ENCODE measurements around the gene GLDN.

The GLDN gene

GRCh38 chr15:51322621-51323296, 18.7 kb upstream of the GLDN start:
- no peak for DNase-seq (ENCODE audit: low read depth in 2 of 2, low spot score in 1 of 2)

GRCh38 chr15:51323749-51324148, 17.7 kb upstream of the GLDN start:
- no peak for DNase-seq (ENCODE audit: low read depth in 2 of 2, low spot score in 1 of 2)

DNA sequence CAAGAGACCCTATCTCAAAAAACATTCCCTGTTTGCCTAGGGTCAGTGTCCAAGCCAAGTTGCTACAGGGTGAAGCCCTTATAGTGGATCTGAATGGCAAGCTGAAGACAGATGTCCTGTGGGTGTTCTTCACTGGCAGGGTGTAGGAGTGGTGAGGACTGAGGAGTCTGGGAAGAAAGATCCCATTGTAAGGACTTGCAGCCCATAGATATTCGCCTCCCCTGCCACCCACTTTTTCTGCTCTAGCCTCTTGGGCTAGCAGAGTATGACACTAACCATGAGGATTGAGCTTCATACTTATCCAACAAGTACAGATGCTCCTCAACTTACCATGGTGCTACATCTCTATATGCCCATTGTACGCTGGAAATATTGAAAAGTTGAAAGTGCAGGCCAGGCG, 16.3 kb upstream of the GLDN start:
- no peak for DNase-seq (ENCODE audit: low read depth in 2 of 2, low spot score in 1 of 2)

- DNase-seq (ENCODE audit: low read depth in 2 of 2, low spot score in 1 of 2), result no peak
Observed at GRCh38 chr15:51327081-51327480, 14.4 kb upstream of the GLDN start.

GRCh38 chr15:51328926-51329325, 12.5 kb upstream of the GLDN start:
- DNase-seq (ENCODE audit: low read depth in 2 of 2, low spot score in 1 of 2), result no peak

DNA sequence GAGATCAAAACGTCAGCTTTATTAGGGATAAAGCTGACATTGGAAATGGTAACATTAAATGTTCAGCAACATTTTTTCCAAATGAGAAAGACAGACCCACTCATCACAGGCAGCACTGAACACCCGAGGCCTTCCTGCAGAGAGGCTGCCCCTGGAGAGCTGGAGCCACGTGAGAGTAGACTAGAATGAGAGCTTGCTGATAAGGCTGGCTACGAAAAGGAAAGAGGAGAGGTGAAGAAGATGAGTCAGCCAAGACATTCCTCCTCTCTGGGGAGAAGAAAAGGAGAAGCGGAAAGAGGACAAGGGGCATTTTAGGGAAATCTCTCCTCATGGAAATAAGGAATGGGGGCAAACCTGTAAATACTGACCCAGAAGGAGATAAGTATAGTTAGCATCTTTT, 10.3 kb upstream of the GLDN start:
- DNase-seq (ENCODE audit: low read depth in 2 of 2, low spot score in 1 of 2), result no peak

- DNase-seq (ENCODE audit: low read depth in 2 of 2, low spot score in 1 of 2), result no peak
Observed at GRCh38 chr15:51332206-51333147, 9.0 kb upstream of the GLDN start.

- DNase-seq (ENCODE audit: low read depth in 2 of 2, low spot score in 1 of 2), result no peak
Observed at GRCh38 chr15:51333571-51333970, 7.9 kb upstream of the GLDN start.

DNA sequence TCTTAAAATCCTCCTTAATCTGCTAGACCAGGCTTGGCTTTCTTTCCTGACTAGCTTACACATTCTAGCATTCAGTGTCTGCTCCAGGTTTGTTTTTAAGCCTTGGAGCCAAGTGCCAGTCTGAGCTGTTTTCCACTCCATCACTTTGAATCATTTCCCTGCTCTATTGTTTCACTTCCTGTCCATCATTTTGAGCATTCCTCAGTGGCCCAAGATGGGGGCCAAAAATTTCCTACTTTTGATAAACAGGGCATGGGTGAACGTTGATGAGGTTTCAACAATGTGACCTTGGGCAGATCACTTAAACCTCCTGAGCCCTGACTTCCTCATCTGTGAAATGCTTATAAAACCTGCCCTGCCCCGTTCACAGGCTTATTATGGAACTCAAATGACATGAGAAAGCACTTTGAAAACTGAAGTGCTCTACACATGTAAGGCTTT, 7.4 kb upstream of the GLDN start:
- no peak for DNase-seq (ENCODE audit: low read depth in 2 of 2, low spot score in 1 of 2)

- no peak for DNase-seq (ENCODE audit: low read depth in 2 of 2, low spot score in 1 of 2)
Observed at GRCh38 chr15:51335087-51335486, 6.4 kb upstream of the GLDN start.

GRCh38 chr15:51335538-51336410, 5.7 kb upstream of the GLDN start:
- DNase-seq (ENCODE audit: low read depth in 2 of 2, low spot score in 1 of 2), result no peak

DNA sequence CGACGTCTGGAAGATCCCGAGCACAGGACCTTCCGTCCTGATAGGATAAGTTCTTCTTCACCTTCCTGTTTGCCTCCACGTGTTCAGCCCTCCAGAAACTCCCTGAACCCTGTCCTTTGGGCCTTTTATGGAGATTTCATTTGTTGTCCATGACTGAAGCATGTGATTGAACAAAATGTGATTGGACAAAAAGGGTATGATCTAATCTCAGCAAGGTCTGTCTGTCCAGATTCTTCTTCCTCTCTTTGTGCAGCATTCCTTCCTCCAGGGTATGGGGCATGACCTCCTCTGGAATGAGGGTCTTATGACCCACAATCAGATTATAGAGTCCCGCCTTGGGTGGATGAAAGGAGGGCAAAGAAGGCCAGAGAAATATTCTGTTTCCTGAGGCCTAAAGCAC, 3.0 kb upstream of the GLDN start, which contains the start of gene CYP19A1:
CYP19A1 (minus strand) TSS at position 101 of the 400 bp plus-strand sequence. CDS start 95,684 bp downstream, outside the sequence.
- DNase-seq (ENCODE audit: low read depth in 2 of 2, low spot score in 1 of 2), result no peak

DNA sequence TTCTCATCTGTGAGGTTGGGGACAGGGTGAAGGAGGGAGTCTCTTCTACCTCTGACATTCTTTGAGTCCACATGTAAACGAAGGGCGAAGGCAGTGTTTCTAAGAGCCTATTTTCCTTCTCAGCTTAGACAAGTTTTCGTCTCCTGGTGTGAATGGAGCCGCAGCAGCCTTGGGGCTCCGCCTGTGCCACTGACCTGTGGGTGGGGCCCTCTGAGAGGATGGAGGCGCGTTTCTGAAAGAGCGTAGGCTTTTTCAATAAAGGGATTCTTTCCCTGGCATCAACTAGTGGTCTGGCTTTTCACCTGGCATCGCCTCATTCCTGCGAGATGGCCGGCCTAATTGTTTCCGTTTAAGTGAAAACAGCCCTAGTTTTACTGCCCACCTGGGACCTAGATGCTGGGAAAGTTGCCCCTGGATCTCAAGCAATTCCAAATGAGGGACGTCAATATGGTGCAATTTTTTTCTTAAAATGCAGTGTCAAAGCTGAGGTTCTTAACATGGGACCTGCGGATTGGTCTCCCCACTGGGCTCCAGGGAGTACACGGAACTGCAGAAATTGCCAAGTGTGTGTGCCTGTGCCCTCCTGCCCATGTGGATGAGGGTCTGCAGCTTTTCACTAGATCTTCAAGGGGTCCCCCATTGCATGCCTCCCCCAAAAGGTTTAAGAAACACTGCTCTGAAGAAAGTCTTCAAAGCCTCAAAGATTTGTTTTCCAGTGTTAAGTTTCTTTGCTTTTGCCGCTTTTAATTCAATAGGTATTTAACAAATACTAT, 958 bp downstream of the GLDN start:
- no peak for DNase-seq (ENCODE audit: low read depth in 2 of 2, low spot score in 1 of 2)

DNA sequence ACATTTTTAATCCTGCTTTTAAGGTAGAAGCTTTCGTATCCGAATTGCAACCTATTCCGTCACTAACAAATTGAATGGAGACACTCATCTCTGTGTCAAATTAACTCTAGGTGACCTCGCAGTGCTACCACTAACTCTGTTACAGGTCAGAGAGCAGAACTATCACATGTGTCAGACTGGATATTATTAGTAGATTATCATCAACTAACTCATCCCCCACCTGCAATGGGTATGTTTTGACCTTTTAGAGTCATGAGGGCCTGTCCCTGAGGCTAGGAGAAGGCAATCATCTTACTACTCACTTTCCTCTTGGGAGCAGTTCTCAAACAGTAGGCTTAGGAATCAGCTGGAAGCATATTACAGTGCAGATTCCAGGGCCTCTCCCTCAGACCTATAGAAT, 2.0 kb downstream of the GLDN start:
- no peak for DNase-seq (ENCODE audit: low read depth in 2 of 2, low spot score in 1 of 2)

DNA sequence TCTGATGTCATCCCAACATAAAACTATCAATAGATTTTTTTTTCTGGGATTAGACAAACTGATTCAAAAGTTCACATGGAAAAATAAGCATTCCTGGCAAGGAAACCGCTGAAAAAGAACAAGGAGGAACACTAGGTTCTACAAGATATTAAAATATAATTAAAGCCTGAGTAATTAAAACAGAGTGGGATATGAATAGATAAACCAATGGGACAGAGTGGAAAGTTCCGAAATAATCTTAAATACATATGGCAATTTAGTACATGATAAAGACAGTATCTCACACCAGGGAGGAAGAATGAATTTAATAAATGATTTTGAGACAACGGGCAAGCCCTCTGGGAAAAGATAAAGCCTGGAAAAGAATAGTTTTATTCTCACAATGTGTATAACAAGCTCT, 4.7 kb downstream of the GLDN start:
- DNase-seq (ENCODE audit: low read depth in 2 of 2, low spot score in 1 of 2), result no peak

- no peak for DNase-seq (ENCODE audit: low read depth in 2 of 2, low spot score in 1 of 2)
Observed at GRCh38 chr15:51348688-51349087, 7.2 kb downstream of the GLDN start.

- DNase-seq (ENCODE audit: low read depth in 2 of 2, low spot score in 1 of 2), result no peak
Observed at GRCh38 chr15:51349156-51349844, 7.8 kb downstream of the GLDN start.

DNA sequence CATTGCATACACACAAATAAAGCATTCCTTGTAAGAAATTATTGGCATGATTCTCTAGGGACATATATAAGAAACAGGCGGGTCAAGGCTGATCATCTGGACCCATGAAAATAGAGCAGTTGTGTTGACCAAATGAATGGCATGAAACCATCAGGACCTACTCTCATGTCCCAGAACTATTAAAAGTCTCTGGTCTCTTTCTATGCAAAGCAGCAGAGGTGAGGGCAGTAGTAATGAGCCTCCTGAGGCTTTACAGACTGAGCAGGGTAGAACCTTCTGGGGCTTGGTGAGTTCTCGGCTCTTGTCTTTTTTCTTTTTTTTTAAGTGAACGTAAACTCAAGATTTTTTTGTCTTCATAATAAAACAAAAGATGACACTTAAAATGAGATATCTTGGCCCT, 9.3 kb downstream of the GLDN start:
- no peak for DNase-seq (ENCODE audit: low read depth in 2 of 2, low spot score in 1 of 2)

- no peak for DNase-seq (ENCODE audit: low read depth in 2 of 2, low spot score in 1 of 2)
Observed at GRCh38 chr15:51353976-51354375, 12.5 kb downstream of the GLDN start.

GRCh38 chr15:51355096-51355495, 13.6 kb downstream of the GLDN start:
- DNase-seq (ENCODE audit: low read depth in 2 of 2, low spot score in 1 of 2), result no peak
